Activated effector memory CD4-positive, alpha-beta T cell treated with anti-CD3 and anti-CD28 coated beads, Interleukin-2, amount 50 U/mL, for 16 hours (primary cell): ENCODE measurements around the gene ADAP1.

Experiments used
- DNase-seq: peaks from one replicate; pipeline ENCODE4 v3.0.0-alpha.2; 2020

ADAP1 gene

DNA sequence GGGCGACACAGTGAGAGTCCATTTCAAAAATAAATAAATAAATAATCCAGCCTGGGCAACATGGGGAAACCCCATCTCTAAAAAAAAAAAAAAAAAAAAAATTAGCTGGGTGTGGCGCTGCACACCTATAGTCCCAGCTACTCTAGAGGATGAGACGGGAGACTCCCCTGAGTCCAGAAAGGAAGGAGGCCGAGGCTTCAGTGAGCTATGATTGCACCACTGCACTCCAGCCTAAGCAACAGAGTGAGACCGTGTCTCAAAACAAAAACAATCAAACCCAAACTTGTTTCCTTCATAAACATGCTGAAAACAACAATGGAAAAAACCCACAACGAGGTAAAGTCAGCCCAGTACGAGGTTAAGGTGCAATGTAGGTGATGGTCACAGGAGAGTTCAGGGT lies 19.7 kb upstream of the ADAP1 start:
- no peak for DNase-seq

DNA sequence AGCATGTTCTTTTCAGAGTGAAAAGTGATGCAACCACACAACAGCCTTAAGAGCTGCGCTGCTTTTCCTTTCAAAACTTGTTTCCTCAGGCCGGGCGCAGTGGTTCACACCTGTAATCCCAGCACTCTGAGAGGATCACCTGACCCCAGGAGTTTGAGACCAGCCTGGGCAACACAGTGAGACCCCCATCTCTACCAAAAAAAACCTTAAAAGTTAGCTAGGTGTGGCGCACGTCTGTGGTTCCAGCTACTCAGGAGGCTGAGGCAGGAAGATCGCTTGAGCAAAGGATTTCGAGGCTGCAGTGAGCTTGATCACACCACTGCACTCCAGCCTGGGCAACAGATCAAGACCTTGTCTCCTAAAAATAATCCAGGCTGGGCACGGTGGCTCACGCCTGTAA lies 18.8 kb upstream of the ADAP1 start:
- no peak for DNase-seq

GRCh38 chr7:972676-973309 lies 18.3 kb upstream of the ADAP1 start:
- no peak for DNase-seq

- no peak for DNase-seq
These were observed 17.6 kb upstream of the ADAP1 start for GRCh38 chr7:972110-972509.

DNA sequence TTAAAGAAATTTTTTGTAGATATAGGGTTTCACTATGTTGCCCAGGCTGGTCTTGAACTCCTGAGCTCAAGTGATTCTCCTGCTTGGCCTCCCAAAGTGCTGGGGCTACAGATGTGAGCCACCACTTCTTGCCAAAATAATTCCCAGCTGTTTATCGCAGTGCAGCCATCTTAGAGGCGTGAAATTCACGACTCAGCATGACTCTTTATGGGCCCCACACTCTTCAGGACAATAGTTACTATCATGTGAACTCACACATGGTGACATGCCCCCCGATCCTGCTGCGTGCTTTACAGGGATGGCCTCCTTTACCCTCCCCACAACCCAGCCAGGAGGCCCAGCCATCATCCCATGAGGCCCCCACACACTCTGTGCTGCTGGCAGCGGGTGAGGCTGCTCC lies 16.3 kb upstream of the ADAP1 start:
- no peak for DNase-seq

DNA sequence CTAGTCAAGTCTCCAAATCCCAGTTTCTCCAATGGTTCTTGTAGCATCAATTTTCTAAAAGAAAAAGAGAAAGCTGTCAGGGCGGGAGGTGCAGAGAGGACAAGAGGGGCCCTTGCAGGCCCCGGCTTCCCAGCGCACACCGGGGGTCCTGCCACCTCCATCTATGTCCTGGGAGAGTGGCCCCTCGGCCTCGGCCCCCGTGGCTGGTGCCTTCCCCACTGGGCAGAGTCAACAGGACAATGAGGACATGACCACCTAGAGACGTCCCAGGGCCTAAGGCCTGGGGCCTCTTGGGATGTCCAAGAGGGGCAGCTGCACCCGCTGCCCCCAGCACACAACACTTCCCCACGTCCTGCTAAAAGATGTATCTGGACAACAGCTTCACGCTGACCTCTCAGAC lies 14.9 kb upstream of the ADAP1 start:
- no peak for DNase-seq

GRCh38 chr7:968205-969105 lies 14.0 kb upstream of the ADAP1 start:
- DNase-seq = no peak

DNA sequence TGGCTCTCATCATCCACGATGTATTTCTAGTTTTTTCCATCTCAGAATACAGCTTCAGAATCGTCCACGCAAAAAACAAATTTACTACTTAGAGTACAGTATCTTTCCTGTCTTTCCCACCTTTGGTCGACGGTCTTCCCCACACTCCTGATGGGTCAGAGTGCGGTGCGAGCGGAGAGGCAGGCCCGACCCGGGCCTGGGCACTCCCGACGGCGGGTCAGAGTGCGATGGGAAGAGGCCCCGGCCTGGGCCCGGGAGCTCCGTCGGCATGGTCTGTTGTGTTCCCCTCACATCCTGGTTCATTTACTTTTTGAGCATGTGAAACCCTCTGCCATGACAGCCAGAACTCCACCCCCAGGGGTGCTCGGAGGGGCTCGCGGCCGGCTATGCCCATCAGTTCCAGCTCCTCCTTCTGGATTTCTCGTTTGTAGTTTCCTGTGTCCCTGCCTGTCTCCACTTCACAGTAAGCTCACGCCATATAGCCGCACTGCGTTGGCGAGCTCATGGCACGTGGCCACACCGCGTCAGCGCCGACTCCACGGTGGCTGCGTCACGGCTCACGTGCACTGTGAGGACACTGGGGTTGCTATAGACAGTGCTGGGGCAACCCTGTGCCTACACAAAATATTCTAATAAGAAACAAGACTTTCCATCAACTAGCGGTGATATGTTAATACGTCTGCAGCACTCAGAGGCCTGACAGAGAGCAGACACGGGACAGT lies 13.0 kb upstream of the ADAP1 start:
- no peak for DNase-seq

GRCh38 chr7:966291-967069 lies 12.0 kb upstream of the ADAP1 start:
- DNase-seq = no peak

DNA sequence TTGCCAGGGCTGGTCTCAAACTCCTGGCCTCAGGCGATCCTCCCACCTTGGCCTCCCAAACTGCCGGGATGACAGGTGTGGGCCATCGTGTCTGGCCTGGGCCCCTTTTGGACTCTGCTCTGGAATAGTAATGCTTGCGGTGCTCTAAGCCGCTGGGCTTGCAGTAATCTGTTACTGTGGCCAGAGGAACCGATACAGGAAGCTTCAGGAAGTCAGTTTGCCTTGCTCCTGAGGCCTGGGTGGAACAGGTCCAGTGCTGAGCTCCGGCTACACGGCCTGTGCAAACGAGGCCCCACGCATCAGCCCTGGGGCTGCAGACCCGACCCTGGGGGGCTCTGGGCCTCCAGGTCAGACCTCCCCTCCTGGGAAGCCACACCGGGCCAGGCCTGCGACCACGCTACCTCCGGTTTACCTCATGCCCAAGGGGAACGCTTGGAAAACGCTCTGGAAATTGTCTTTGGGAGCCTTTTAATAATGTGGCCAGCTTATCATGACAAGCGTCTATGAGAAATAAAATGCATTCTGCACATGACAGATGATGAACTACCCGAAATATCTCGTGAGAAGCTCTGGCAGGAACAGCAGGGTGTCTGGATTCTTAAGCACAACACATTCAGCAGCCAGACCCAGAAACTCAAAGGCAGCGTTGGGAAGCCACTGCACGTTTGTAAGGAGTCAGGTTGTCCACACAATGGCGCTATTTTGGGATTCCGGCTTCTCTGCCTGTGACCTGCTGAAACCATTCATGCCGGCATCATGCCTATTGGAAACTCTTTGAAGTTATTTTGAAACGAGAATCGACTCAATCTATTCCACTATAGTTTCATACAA lies 10.1 kb upstream of the ADAP1 start:
- DNase-seq = peak; percentile 59

GRCh38 chr7:963236-964078 lies 9.0 kb upstream of the ADAP1 start:
- DNase-seq = no peak

DNA sequence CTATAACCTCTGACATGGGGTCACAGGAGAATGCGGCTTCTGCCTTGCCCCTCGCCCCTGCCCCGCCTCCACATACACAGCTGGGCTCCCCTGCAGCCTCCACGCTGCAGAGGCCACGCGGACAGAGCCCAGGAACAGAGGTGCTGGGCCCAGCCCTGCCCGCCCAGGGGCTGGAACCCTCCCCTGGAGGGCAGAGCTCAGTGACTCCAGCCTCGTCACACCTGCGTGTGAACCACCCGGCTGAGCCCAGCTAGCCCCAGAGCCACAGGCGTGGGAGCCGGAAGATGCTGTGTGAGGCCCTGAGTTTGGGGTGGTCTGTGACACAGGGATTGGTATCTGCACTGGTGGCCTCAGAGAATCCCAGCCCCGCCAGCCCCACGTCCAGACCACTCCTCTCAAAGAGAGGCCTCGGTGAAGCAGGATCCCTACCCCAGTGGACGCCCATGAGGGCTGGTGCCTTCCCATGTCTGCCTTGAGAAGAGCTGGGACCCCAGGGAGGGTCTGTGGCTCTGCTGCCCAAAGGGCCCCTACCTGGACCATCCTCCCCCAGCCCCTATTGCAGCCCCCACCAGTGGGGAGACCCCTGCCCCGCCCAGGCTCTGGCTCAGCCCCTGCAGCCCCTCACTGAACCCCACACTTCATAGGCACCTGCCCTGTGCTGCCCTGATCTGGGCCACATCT lies 8.1 kb upstream of the ADAP1 start:
- DNase-seq = no peak

DNA sequence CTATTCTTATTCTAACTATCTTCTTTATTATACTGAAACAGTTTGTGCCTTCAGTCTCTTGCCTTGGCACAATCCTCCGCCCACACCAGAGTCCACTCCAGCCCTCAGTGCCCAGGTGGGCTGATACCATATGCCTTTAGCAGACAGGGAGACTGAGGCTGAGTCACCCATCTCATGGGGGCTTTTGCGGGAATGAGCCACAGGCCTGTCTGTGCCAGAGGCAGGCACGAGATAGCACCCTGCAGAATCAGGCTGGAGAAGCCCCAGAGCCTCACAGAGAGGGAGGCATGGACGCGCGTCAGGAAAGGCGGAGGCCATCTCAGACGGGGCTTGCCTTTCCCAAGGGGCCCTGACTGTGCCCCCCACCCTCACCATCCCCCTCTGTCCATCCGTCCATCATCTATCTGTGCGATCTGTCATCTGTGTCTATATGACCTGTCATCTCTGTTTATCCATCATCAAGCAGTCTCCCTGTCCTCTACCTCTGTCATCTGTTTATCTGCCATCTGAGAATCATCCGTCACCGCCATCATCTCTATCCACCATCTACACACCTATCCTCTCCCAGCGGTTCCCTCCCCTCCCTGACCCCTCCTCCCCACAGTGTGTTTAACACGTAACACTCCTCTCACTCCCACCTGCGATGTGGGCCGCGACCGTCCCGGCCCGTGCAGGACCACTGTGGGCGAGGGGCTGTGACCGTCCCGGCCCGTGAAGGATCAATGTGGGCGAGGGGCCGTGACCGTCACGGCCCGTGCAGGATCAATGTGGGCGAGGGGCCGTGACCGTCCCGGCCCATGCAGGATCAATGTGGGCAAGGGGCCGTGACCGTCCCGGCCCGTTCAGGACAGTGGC lies 7.3 kb upstream of the ADAP1 start:
- DNase-seq = peak; percentile 47

DNA sequence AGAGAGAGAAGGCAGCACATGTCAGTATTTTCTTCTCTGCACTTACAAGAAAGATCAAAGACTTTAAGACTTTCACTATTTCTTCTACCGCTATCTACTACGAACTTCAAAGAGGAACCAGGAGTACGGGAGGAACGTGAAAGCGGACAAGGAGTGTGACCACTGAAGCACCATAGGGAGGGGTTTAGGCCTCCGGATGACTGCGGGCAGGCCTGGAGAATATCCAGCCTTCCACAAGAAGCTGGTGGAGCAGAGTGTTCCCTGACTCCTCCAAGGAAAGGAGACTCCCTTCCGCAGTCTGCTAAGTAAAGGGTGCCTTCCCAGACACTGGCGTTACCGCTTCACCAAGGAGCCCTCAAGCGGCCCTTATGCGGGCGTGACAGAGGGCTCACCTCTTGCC lies 6.5 kb upstream of the ADAP1 start:
- DNase-seq = peak; percentile 16

DNA sequence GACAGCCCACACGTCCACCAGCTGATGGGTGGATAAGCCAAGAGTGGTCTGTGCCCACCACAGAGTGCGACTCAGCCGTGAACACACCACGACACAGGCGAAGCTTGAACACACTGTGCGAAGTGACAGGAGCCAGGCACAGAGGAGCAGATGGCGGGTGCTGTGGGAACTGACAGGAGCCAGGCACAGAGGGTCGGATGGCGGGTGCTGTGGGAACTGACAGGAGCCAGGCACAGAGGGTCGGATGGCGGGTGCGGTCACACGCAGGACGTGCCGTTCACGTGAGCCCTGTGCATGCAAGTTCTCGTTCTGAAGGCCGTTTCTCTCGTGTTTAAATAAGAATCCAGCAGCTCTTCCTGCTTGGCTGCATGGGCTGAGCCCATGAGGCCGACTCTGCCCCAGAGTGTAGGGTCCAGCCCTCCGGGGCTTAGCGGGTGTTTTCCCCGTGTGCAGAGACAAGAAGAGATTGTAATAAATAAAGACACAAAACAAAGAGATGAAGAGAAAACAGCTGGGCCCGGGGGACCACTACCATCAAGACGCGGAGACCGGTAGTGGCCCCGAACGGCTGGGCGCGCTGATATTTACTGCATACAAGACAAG lies 5.9 kb upstream of the ADAP1 start:
- DNase-seq = peak; percentile 55

DNA sequence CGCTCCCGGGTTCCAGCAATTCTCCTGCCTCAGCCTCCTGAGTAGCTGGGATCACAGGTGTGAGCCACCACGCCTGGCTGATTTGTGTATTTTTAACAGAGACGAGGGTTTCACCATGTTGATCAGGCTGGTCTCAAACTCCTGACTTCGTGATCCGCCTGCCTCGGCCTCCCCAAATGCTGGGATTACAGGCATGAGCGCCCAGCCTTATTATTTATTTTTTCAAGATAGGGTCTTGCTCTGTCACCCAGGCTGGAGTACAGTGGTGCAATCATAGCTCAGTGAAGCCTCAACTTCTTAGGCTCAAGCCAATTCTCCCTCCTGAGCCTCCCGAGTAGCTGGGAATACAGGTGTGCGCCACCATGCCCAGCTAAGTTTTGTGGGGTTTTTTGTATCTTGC lies 5.3 kb upstream of the ADAP1 start:
- peak; percentile 19 for DNase-seq

DNA sequence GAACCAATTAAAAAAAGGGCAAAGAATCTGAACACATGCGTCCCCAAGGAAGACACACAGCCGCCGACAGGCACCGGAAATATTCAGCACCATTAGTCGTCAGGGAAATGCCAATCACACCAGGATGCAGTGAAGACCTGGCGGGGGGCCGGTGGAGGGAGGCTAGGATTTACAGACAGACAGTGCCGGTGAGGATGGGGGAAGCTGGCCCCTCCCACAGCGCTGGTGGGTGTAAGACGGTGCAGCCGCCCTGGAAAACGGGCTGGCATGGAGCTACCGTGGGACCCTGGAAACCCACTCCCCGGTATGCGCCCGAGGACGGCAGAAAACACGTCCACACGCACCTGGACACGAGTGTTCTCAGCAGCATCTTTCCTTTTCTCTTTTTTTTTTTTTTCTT lies 4.8 kb upstream of the ADAP1 start:
- DNase-seq = no peak

DNA sequence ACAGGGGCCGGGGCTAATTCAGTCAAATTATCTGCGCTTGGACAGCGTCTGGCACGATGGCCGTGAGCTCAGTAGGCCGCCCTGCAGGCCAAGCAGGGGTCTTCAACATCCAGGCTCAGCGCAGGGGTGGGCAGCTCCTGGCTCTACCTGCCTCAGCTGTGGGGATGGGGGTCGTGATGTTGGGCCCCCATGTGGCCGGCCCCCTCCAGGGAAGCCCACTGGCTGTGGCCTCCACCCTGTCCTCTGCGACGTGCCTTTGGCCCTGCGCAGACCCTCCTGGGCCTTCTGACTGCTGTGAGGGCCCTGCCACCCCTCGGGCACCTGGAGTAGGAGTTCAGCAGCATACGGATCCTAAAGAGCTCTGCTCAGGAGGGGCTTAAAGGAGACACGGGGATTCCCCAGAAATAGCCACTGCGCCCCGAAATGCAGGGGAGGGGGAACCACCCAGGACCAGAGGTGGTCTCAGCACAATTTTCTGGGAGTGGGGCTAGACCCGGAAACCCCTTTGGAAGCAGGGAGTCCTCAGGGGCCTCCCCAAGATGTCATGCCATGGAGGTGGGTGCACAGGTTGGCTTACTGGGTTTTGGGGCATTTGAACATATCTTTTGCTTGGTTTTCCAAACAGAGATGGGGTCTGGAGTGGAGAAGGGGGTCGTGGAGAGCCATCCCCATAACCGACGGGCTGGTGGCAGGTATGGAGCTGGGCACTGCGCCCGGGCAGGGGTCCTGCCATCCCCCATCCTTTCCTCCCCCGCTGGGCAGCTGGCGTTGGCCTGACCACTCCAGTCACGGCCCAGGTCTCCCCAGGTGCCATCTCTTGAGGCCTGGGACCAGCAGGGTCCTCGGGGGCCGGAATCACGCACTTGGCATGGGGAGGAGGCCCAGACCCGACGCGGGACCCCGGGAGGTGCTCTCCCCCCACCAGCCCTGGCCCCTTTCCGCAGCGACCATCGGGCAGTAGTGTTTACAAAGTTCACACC lies 4.0 kb upstream of the ADAP1 start:
- peak; percentile 54 for DNase-seq
